Endodermal cell (in vitro differentiated cells): ENCODE measurements around the gene ZNRF2. TPM values are rescaled to one million over a fixed set of nuclear protein-coding genes. Genes with fewer than 3 reads are reported as not detected.

Experiments
- DNase-seq: peaks from one replicate; pipeline ENCODE4 v3.0.0-alpha.2; 2017
- H3K27ac ChIP-seq: 2 replicates; pipeline ENCODE4 v1.5.1; 2013; ENCODE audit warnings: mild to moderate bottlenecking, low read depth, low read length, moderate library complexity
- H3K27me3 ChIP-seq: 2 replicates; pipeline ENCODE4 v1.6.1; 2013; ENCODE audit warnings: mild to moderate bottlenecking, low read length, moderate library complexity; ENCODE audit not compliant: insufficient read depth, control insufficient read depth, poor library complexity, severe bottlenecking
- H3K36me3 ChIP-seq: 2 replicates; pipeline ENCODE4 v1.7.0; 2013; ENCODE audit warnings: mild to moderate bottlenecking, low read length, moderate library complexity; ENCODE audit not compliant: control insufficient read depth, insufficient read depth
- H3K4me1 ChIP-seq: one replicate; pipeline ENCODE4 v1.7.0; 2013; ENCODE audit warnings: low read length; ENCODE audit not compliant: control insufficient read depth, insufficient read depth
- H3K4me3 ChIP-seq: 2 replicates; pipeline ENCODE4 v1.5.1; 2013; ENCODE audit warnings: mild to moderate bottlenecking, low read length, moderate library complexity
- H3K9ac ChIP-seq: 2 replicates; pipeline ENCODE4 v1.6.1; 2013; ENCODE audit warnings: mild to moderate bottlenecking, low read length, moderate library complexity; ENCODE audit not compliant: poor library complexity, severe bottlenecking; ENCODE audit errors: extremely low read depth
- H3K9me3 ChIP-seq: 2 replicates; pipeline ENCODE4 v1.6.1; 2013; ENCODE audit warnings: mild to moderate bottlenecking, low read length, moderate library complexity; ENCODE audit not compliant: control insufficient read depth
- H3K27ac Mint-ChIP-seq: 2 replicates; pipeline ENCODE4 v1.8.0; 2020; ENCODE audit warnings: mixed read lengths
- H3K27me3 Mint-ChIP-seq: 2 replicates; pipeline ENCODE4 v1.8.0; 2021; ENCODE audit warnings: mild to moderate bottlenecking, mixed read lengths; ENCODE audit not compliant: insufficient read depth
- H3K36me3 Mint-ChIP-seq: 2 replicates; pipeline ENCODE4 v1.8.0; 2020; ENCODE audit warnings: low read depth, mixed read lengths
- H3K4me1 Mint-ChIP-seq: 2 replicates; pipeline ENCODE4 v1.8.0; 2020; ENCODE audit warnings: mixed read lengths
- H3K4me3 Mint-ChIP-seq: 2 replicates; pipeline ENCODE4 v1.8.0; 2020; ENCODE audit warnings: mild to moderate bottlenecking, moderate library complexity, mixed read lengths
- H3K9me3 Mint-ChIP-seq: 2 replicates; pipeline ENCODE4 v1.8.0; 2020; ENCODE audit warnings: mild to moderate bottlenecking, mixed read lengths
- CTCF ChIP-seq: fragments of 200-600 bp; sonication (generic); conservative IDR thresholded peaks from 2 replicates; pipeline ENCODE4 v1.5.0; 2021; ENCODE audit warnings: antibody characterized with exemption, mild to moderate bottlenecking
- WGBS, 2 experiments: methylation state at CpG; one replicate each; pipeline versions ENCODE4 v1.1.5 to v1.1.7; 2013; ENCODE audit warnings: missing lambda C conversion rate in 2 of 2, mixed read lengths in 1 of 2; ENCODE audit not compliant: insufficient coverage in 1 of 2, insufficient read length in 1 of 2; 5-methylcytosine and 5-hydroxymethylcytosine counted together
- total RNA-seq, 2 donors: library from RNA; stranded (reverse); fragmentation: NEBNext Ultra II Directional in 1 of 2; extraction: Animal tissue kit (Norgen Biotek cat#: 25700) in 1 of 2; gene quantifications; 2 replicates in 1 of 2; 3 replicates in 1 of 2; pipeline ENCODE4 v1.2.1, GENCODE V29; 2021

Gene ZNRF2
- total RNA-seq, 2 donors from 2014 or later, result 15.5 to 20.9 TPM

DNA sequence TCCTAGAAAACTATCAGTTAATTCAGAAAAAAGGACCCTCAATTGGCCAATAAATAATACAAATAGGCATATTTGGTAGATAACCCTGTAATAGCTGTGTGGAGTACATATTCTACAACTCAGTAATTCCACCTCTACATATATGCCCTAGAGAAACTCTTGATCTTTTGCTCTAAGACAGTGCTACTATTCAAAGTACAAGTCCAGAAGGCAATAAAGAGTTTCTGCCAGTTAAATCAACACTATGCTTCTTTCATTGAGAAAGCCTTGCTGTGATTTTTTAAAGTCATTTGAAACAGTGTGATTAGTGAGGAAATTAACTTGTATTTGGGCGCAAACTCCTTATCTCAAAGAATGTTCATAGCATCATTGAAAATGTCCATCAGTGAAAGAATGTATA, 75.6 kb downstream of the ZNRF2 start:
- 100% methylated on average over 1 of the region's 1 CpG for WGBS, 2 experiments
- no peaks in the 10 kb centered on the region for H3K36me3 ChIP-seq
- H3K4me3 Mint-ChIP-seq, result no peak overlapping the region
- no peaks in the 10 kb centered on the region for H3K4me1 ChIP-seq
- no peaks in the 10 kb centered on the region for H3K9me3 Mint-ChIP-seq
- no peaks in the 10 kb centered on the region for H3K9me3 ChIP-seq
- H3K27ac Mint-ChIP-seq, result no peak overlapping the region
- H3K9ac ChIP-seq, result no peak overlapping the region
- peaks cover 11% of the 10 kb centered on the region for H3K4me1 Mint-ChIP-seq
- no peaks in the 10 kb centered on the region for H3K27me3 Mint-ChIP-seq
- DNase-seq, result no peak
- H3K36me3 Mint-ChIP-seq, result peaks cover 11% of the 10 kb centered on the region
- no peak overlapping the region for H3K27ac ChIP-seq
- H3K27me3 ChIP-seq, result no peaks in the 10 kb centered on the region
- no peak overlapping the region for H3K4me3 ChIP-seq
- TF ChIP-seq CTCF, result no peak

- Histone ChIP-seq H3K4me3 (no peak overlapping the region), H3K36me3 (no peaks in the 10 kb centered on the region), H3K27me3 (no peaks in the 10 kb centered on the region), H3K4me1 (no peaks in the 10 kb centered on the region), H3K9ac (no peak overlapping the region), H3K27ac (no peak overlapping the region), H3K9me3 (no peaks in the 10 kb centered on the region)
- no peak for DNase-seq
- Mint-ChIP-seq H3K36me3 (peaks cover 2% of the 10 kb centered on the region), H3K9me3 (no peaks in the 10 kb centered on the region), H3K4me3 (no peak overlapping the region), H3K27me3 (no peaks in the 10 kb centered on the region), H3K27ac (no peak overlapping the region), H3K4me1 (peaks cover 4% of the 10 kb centered on the region)
- 86 to 100% methylated on average over 1 to 3 of the region's 3 CpGs for WGBS, 2 experiments
- TF ChIP-seq CTCF, result no peak
Observed at GRCh38 chr7:30363778-30364563, 79.6 kb downstream of the ZNRF2 start.

DNA sequence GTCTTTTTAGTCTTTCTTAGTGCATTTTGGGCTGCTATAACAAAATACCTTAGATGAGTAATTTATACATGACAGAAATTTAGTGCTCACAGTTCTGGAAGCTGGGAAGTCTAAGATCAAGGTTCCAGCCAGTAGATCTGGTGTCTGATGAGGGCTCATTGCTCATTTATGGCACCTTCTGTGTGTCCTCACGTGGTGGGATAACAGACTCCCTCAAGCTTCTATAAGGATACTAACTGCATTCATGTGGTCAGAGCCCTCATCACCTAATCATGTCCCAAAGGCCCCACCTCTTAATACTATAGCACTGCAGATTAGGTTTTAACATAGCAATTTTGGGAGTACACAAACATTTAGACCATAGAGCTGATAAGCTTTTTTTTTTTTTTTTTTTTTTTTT, 80.4 kb downstream of the ZNRF2 start:
- Mint-ChIP-seq H3K27me3 (no peaks in the 10 kb centered on the region), H3K27ac (no peak overlapping the region), H3K4me1 (peaks cover 4% of the 10 kb centered on the region), H3K9me3 (no peaks in the 10 kb centered on the region), H3K36me3 (peaks cover 2% of the 10 kb centered on the region), H3K4me3 (no peak overlapping the region)
- no peak overlapping the region for H3K27ac ChIP-seq
- no peak for DNase-seq
- H3K36me3 ChIP-seq, result no peaks in the 10 kb centered on the region
- H3K9me3 ChIP-seq, result no peaks in the 10 kb centered on the region
- H3K4me3 ChIP-seq, result no peak overlapping the region
- H3K27me3 ChIP-seq, result no peaks in the 10 kb centered on the region
- H3K9ac ChIP-seq, result no peak overlapping the region
- no peaks in the 10 kb centered on the region for H3K4me1 ChIP-seq
- no peak for TF ChIP-seq CTCF
- WGBS, 2 experiments, result 89% methylated on average over 1 of the region's 1 CpG; no CpG with 5 or more reads in 1 of the 2 experiments
